Left forelimb (tissue), 1 donor: Measurements from ENCODE around the gene AGL.
"Not testable (repeated sequence)": the region's sequence is repeated elsewhere in the genome, so short reads cannot be mapped to it uniquely, and the experiment has no call there.

Experiments used
- DNase-seq: peaks from one replicate; pipeline ENCODE4 v3.0.0-alpha.2; 2018; ENCODE audit warnings: low spot score

The AGL gene

DNA sequence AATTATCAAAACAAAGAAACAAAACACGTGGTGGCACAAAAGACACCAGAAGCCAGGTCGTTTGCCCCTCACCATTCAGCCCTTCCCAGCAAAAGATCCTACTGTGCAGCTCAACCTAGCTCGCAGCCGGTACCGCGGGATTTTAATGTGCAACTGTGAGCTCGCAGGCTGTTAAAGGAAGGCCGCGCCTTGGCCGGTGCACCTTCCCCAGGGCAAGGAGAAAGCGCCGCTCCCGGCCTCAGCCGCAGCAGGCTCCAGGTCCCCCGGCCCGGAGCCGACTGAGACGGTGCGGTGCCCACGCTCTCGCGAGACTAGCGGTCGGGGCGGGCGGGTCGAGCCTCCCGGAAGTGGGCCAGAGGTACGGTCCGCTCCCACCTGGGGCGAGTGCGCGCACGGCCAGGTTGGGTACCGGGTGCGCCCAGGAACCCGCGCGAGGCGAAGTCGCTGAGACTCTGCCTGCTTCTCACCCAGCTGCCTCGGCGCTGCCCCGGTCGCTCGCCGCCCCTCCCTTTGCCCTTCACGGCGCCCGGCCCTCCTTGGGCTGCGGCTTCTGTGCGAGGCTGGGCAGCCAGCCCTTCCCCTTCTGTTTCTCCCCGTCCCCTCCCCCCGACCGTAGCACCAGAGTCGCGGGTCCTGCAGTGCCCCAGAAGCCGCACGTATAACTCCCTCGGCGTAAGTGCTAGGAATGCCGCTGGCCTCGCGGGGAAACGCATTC is at the start of gene AGL:
Gene AGL, plus strand, starts transcription at position 618 of the 715 bp plus-strand sequence. CDS start 682 bp downstream, outside the sequence.
- peak; percentile 90 for DNase-seq

GRCh38 chr1:99801584-99801983 is 48.6 kb upstream of the AGL start:
- no peak for DNase-seq

DNA sequence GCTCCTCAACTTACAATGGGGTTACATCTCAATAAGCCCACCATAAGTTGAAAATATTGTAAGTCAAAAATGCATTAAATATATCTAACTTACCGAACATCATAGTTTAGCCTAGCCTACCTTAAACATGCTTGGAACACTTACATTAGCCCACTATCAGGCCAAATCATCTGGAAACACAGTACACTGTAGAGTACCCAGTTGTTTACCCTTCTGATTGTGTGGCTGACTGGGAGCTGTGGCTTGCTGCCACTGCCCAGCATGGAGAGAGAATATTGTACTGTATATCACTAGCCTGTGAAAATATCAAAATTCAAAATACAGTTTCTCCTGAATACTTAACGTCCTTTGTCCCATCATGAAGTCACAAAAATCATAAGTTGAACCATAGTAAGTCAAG is 43.3 kb upstream of the AGL start:
- no peak for DNase-seq

GRCh38 chr1:99808391-99809115 is 41.6 kb upstream of the AGL start:
- no peak for DNase-seq

GRCh38 chr1:99811075-99811474 is 39.1 kb upstream of the AGL start:
- no peak for DNase-seq

- DNase-seq: no peak
Measured at GRCh38 chr1:99811747-99812146, 38.4 kb upstream of the AGL start.

GRCh38 chr1:99814373-99814900 is 35.7 kb upstream of the AGL start:
- DNase-seq: no peak

GRCh38 chr1:99816656-99817055 is 33.5 kb upstream of the AGL start:
- DNase-seq: no peak

GRCh38 chr1:99818063-99818699 is 32.0 kb upstream of the AGL start:
- DNase-seq: no peak

DNA sequence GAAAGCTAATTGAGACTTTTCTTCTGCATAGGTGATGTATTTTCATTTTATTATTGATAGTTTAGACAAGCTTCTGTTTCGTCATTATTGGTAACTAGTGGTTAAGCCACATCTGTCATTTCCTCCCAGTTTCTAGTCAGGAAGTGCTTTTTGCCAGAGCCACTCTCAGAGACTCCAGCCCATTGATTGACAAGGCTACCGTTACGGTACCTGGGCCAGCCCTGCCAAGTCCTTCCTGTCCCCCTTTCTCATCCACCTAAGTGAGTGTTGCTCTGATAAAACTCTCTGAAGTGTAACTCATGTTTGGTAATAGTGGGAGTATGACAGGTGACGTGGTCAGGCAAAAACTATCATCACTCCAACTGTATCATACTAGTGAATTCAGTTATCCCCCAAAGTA is 29.6 kb upstream of the AGL start:
- DNase-seq: no peak

- DNase-seq: no peak
Measured at GRCh38 chr1:99825098-99825497, 25.1 kb upstream of the AGL start.

DNA sequence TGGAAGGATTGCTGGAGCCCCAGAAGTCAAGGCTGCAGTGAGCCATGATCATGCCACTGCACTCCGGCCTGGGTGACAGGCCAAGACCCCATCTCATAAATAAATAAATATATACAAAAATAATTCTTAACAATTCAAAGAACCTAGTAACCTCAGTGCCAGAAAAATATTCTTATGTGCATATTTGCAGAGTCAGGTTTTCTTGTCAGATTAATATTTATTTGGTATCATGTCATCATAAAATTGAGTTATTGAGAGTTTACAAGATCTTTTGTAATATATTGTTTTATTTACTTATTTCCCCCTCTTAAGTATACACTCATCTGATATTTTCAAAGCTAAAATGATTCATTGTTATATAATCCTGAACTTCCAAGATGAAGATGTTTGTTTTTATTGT is 24.5 kb upstream of the AGL start:
- no peak for DNase-seq

DNA sequence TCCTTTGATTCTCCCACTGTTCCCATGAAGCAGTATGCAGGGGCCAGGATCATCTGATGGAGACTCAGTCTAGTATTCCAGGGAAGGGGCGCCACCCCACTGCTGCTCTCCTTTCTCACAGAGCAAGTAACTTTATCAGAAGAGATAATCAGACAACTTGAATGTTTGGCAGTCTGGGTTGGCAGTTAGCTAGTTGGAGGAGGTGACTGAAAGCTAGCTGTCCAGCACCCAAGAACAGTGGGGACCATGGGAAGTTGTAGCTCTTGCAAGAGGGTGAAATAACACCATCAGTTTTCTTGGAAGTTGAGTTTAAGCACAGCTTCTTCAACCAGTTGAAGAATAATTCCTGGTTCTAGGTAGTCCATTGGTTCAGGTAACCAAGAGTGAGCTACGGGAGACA is 22.2 kb upstream of the AGL start:
- no peak for DNase-seq

DNA sequence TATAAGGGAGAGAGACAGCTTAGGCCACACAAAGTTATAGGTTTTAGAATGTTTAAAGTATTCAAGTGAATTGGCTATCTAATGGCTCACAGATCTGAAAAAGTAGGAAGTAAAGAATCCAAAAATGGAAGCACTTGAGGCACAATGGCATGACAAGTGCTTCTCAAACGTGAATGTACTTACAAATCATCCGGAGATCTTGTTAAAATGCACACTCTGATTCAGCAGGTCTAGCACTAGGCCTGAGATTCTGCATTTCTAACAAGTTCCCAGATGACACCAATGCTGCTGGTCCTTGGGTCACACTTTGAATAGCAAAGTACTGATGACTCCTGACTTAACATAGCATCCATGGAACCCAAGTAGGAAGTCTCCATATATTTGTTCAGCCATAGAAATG is 20.9 kb upstream of the AGL start:
- no peak for DNase-seq

GRCh38 chr1:99833911-99834310 is 16.2 kb upstream of the AGL start:
- not testable (repeated sequence) for DNase-seq

- not testable (repeated sequence) for DNase-seq
Measured at GRCh38 chr1:99836171-99837103, 13.7 kb upstream of the AGL start.

DNA sequence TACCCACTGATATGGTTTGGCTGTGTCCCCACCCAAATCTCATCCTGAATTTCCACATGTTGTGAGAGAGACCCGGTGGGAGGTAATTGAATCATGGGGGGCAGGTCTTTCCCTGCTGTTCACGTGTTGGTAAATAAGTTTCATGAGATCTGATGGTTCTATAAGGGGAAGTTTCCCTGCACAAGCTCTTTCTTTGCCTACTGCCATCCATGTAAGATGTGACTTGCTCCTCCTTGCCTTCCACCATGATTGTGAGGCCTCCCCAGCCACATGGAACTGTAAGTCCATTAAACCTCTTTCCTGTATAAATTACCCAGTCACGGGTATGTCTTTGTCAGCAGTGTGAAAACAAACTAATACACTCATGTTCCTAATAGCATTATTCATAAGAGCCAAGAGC is 9.8 kb upstream of the AGL start:
- not testable (repeated sequence) for DNase-seq

DNA sequence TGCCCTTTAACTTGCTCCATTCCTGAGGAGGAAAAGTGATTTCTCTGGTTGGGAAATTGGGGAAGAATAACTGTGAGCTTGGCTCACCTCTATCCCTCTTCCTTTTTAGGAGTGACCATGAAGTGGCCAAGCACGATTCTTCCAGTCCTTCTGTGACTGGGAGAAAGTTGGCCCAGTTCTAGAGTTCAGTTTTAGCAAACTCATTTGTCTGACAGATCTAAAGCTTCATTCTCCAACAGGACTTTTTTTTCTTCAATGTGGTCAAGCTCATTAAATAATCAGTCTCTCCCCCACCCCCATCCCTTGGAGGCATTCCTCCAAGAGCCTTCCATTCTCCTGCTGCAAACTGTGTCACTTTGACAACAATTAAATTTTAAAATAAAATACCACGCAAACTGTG is 6.4 kb upstream of the AGL start:
- DNase-seq: no peak

GRCh38 chr1:99845201-99845600 is 5.0 kb upstream of the AGL start:
- DNase-seq: not testable (repeated sequence)

GRCh38 chr1:99849413-99849743 is 783 bp upstream of the AGL start:
- DNase-seq: no peak

DNA sequence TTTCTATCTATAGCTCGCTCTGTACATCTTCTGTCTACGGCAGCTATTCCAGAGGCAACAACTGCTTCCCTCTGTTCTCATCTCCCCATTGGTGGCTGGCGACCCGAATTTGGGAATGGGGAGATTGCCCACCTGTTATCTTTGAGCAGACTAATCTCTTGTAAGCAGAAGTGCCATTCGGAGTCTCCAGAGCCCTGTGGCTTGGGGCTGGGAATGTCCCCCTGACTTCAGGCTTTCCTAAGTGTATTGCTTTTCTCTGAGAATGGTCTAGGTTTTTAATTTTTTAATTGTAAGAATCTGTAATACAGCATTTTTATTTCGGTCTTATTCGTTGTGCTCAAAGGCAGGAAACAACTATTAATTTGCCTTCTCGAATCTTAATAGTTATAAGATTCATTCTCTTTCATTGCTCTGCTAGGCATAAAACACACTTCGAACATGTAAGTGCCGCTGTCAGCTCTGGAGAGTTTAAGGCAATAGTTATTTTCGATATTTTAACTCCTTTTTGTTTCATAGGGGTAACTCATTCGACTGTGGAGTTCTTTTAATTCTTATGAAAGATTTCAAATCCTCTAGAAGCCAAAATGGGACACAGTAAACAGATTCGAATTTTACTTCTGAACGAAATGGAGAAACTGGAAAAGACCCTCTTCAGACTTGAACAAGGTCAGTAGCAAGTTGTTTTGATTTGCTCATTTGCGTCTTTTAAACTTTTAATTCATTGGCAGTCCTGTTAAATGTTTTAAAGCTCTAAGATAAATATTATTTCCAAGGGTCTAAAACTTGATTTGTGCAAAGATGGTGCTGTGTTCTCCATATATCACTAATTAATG is 514 bp downstream of the AGL start:
- no peak for DNase-seq
